ENCODE measurements around the gene RHBDL1. TPM values are rescaled to one million over a fixed set of nuclear protein-coding genes. Genes with fewer than 3 reads are reported as not detected.

Gene RHBDL1
- total RNA-seq, 1 donor from 2014 or later, result 2.1 TPM

DNA sequence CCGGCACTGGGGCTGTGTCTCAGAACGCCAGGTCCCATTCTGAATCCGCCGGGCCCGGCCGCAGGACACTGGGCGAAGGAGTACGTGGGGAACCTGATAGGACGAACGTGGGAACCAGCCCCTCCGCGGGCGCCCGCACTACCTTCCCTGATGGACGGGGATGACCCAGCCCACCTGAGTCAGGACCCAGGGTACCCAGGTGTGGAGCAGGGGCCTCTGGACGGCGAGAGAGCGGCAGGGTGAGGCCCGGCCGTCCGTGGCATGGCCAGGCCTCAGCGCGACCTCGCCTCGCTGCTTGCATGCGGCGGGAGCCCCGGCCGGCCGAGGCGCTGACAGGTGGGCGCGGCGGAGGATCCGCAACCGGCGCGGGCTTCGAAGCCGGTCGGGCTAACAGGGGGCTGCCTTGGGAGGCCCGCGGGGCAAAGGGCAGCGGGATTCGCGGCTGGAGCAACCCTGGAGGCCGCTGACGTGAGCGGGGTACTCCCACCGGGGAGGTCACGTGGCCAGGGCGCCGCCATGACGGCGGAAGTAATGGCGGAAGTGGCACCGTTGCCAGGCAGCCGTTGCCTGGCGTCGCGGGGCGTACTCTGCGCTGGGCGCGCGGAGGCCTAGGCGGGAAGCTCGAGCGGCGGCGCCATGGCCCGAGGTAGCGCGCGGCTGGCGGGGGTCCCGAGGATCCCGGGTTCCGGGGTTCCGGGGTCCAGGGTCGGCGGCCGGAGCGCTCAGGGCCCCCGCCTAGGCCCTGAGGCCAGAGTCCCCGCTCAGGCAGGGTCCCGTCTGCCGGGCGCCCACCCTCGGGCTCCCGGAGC, 26.5 kb upstream of the RHBDL1 start, which contains the start of gene WDR90:
TSS of gene WDR90 (plus strand) at position 585 of the 809 bp plus-strand sequence. CDS start at position 637, 52 bp downstream.
- peak; percentile 81 for ATAC-seq
- DNase-seq (ENCODE audit: missing footprints), result peak; percentile 97
- intact Hi-C loops (cut with DNase I), result no loop called here

GRCh38 chr16:649631-650030, 25.8 kb upstream of the RHBDL1 start:
- intact Hi-C loops (cut with DNase I), result no loop called here
- DNase-seq (ENCODE audit: missing footprints) (no peak), ATAC-seq (no peak)

DNA sequence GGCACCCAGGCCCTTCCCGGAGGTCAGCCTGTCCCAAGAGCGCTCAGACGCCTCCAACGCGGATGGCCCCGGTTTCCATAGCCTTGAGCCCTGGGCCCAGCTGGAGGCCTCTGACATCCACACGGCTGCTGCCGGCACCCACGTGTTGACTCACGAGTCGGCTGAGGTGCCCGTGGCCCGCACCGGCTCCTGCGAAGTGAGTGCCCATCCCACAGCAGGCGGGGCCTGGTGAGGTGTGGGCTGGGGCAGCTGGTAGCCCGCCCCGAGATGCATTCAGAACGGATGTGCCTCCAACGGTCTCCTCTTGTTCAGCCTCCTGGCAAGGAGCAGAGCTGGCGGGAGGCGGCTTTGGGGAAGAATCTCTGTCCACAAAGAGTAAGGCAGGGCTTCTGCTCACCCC, 23.6 kb upstream of the RHBDL1 start:
- intact Hi-C loops (cut with DNase I), result no loop called here
- ATAC-seq, result no peak
- no peak for DNase-seq (ENCODE audit: missing footprints)

GRCh38 chr16:652454-653305, 22.8 kb upstream of the RHBDL1 start:
- intact Hi-C loops (cut with DNase I), result no loop called here
- ATAC-seq, result no peak
- no peak for DNase-seq (ENCODE audit: missing footprints)

GRCh38 chr16:654034-654433, 21.4 kb upstream of the RHBDL1 start:
- intact Hi-C loops (cut with DNase I), result no loop called here
- no peak for DNase-seq (ENCODE audit: missing footprints)
- no peak for ATAC-seq

- no peak for DNase-seq (ENCODE audit: missing footprints)
- intact Hi-C loops (cut with DNase I), result no loop called here
- ATAC-seq, result no peak
Measured at GRCh38 chr16:657487-657886, 18.0 kb upstream of the RHBDL1 start.

- intact Hi-C loops (cut with DNase I), result no loop called here
Measured at GRCh38 chr16:658679-659571, 16.5 kb upstream of the RHBDL1 start.

GRCh38 chr16:659618-660017, 15.9 kb upstream of the RHBDL1 start:
- intact Hi-C loops (cut with DNase I), result loop anchor here (5.0 kb wide), 1 partner anchor 72 kb away; no protein-coding TSS in a partner anchor
- DNase-seq (ENCODE audit: missing footprints), result no peak
- ATAC-seq, result no peak

More at GRCh38 chr16:658679-659571, 16.5 kb upstream of the RHBDL1 start:
- no peak for ATAC-seq
- DNase-seq (ENCODE audit: missing footprints), result no peak

- ATAC-seq, result no peak
- intact Hi-C loops (cut with DNase I), result loop anchor here (5.0 kb wide), 1 partner anchor 73 kb away; no protein-coding TSS in a partner anchor
- no peak for DNase-seq (ENCODE audit: missing footprints)
Measured at GRCh38 chr16:660132-660458, 15.4 kb upstream of the RHBDL1 start.

- DNase-seq (ENCODE audit: missing footprints), result peak; percentile 96
- intact Hi-C loops (cut with DNase I), result loop anchor here (5.0 kb wide), 1 partner anchor 73 kb away; no protein-coding TSS in a partner anchor
- ATAC-seq, result peak; percentile 89
Measured at GRCh38 chr16:660459-661183, 14.8 kb upstream of the RHBDL1 start.

DNA sequence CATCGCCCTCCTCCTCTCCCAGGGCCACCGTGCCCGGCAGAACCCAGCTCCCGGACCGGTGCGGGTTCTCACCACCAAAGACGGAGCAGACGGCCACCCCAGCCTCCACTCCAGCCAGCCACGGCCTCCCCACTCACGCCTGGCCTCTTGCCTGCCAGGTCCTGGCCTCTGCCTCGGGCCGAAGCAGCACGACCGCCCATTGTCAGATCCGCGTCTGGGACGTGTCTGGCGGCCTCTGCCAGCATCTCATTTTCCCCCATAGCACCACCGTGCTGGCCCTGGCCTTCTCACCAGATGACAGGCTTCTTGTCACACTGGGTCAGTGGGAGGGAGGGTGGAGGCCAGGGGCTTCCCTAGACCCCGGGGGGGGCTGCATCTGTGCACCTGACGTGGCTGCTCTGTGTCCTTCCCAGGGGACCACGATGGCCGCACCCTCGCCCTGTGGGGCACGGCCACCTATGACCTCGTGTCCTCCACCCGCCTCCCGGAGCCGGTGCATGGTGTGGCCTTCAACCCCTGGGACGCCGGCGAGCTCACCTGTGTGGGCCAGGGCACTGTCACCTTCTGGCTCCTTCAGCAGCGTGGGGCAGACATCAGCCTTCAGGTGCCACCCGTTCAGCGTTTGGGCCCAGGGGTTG, 14.2 kb upstream of the RHBDL1 start:
- ATAC-seq (no peak), DNase-seq (ENCODE audit: missing footprints) (no peak)
- intact Hi-C loops (cut with DNase I), result loop anchor here (5.0 kb wide), 1 partner anchor 74 kb away; no protein-coding TSS in a partner anchor

- DNase-seq (ENCODE audit: missing footprints) (no peak), ATAC-seq (no peak)
- intact Hi-C loops (cut with DNase I), result loop anchor here (5.0 kb wide), 1 partner anchor 75 kb away; no protein-coding TSS in a partner anchor
Measured at GRCh38 chr16:662095-662494, 13.4 kb upstream of the RHBDL1 start.

GRCh38 chr16:662597-662996, 12.9 kb upstream of the RHBDL1 start:
- ATAC-seq (no peak), DNase-seq (ENCODE audit: missing footprints) (no peak)
- intact Hi-C loops (cut with DNase I), result loop anchor here (5.0 kb wide), 1 partner anchor 75 kb away; no protein-coding TSS in a partner anchor

DNA sequence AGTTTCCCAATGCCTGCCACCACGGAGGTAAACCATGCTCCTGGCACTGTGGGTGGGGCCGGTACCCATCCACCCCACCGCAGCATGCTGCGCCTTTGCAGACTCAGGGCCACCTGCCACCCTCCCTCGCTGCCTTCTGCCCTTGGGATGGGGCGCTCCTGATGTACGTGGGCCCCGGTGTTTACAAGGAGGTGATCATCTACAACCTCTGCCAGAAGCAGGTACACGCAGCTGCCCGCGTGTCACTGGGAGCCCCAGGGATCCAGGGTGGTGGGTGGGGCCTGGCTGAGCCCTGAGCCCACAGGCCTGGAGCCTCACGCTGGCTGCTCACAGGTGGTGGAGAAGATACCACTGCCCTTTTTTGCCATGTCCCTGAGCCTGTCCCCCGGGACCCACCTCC, 8.9 kb upstream of the RHBDL1 start:
- intact Hi-C loops (cut with DNase I), result no loop called here
- no peak for DNase-seq (ENCODE audit: missing footprints)
- ATAC-seq, result no peak

DNA sequence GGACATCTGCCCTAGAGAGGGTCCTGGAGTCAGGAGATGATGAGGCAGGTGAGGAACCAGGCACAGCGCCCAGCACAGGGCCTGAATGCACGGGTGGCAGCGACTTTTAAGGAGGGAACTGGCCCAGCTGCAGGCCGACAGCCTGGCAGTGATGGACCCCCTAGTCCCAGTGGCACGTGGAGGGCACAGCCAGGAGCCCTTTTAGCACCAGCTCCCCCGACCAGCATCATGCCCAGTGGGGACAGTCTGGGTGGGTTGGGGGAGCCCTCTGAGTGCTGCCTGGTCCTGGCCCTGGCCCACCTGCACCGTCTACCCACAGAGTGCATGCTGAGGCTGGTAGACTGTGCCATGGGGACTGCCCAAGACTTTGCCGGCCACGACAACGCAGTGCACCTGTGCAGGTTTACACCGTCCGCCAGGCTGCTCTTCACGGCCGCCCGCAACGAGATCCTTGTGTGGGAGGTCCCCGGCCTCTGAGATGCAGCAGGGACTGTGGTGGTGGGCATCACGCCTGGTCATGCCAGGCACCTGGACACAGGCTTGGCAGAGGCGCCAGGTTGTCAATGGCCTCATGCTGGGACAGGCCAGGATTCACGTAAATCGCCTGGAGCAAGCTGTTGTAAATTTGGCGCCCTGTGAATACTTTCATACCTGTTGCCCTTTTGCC, 8.2 kb upstream of the RHBDL1 start:
- ATAC-seq (no peak), DNase-seq (ENCODE audit: missing footprints) (no peak)
- intact Hi-C loops (cut with DNase I), result no loop called here

GRCh38 chr16:667780-668518, 7.5 kb upstream of the RHBDL1 start, which contains the start of gene RHOT2:
Gene RHOT2 (plus strand): TSS chr16:668132. CDS start chr16:668200, 68 bp downstream.
- intact Hi-C loops (cut with DNase I), result no loop called here
- DNase-seq (ENCODE audit: missing footprints), result peak; percentile 96
- ATAC-seq, result peak; percentile 97
